C4-2B (cell line): Measurements from ENCODE around the gene CTNND1.

Experiments used
- CTCF ChIP-seq: fragments of 450-650 bp; conservative IDR thresholded peaks from 2 replicates; pipeline ENCODE4 v1.5.1; 2017; ENCODE audit warnings: mild to moderate bottlenecking
- ZFX ChIP-seq: fragments of 450-650 bp; IDR thresholded peaks from 2 replicates; pipeline ENCODE4 v1.6.1; 2017

- TF ChIP-seq CTCF (no peak), ZFX (no peak)
These were observed 47.8 kb upstream of the CTNND1 start for GRCh38 chr11:57713835-57714234.
